Progenitor cell of endocrine pancreas (in vitro differentiated cells): ENCODE measurements around the gene EIF2S2. TPM values are rescaled to one million over a fixed set of nuclear protein-coding genes. Genes with fewer than 3 reads are reported as not detected.
A peak's percentile ranks its signal among the peaks of the same experiment; 100 is the strongest.

Source experiments
- DNase-seq: peaks from one replicate; pipeline ENCODE4 v3.0.0; 2021; ENCODE audit warnings: low spot score; ENCODE audit not compliant: unreplicated experiment
- H3K27ac Mint-ChIP-seq: 2 replicates; pipeline ENCODE4 v1.8.0; 2021; ENCODE audit warnings: mild to moderate bottlenecking, moderate library complexity, mixed read lengths
- H3K27me3 Mint-ChIP-seq: 2 replicates; pipeline ENCODE4 v1.8.0; 2021; ENCODE audit warnings: mixed read lengths
- H3K36me3 Mint-ChIP-seq: 2 replicates; pipeline ENCODE4 v1.8.0; 2022; ENCODE audit warnings: mixed read lengths; ENCODE audit not compliant: insufficient read depth
- H3K4me1 Mint-ChIP-seq: 2 replicates; pipeline ENCODE4 v1.8.0; 2021; ENCODE audit warnings: low read depth, mixed read lengths
- H3K4me3 Mint-ChIP-seq: 2 replicates; pipeline ENCODE4 v1.8.0; 2021; ENCODE audit warnings: low read depth, mild to moderate bottlenecking, moderate library complexity, mixed read lengths
- H3K9me3 Mint-ChIP-seq: 2 replicates; pipeline ENCODE4 v1.8.0; 2021; ENCODE audit warnings: low read depth, mixed read lengths
- CTCF ChIP-seq: fragments of 200-600 bp; sonication (generic); IDR thresholded peaks from one replicate; pipeline ENCODE4 v1.5.0; 2021; ENCODE audit warnings: antibody characterized with exemption, mild to moderate bottlenecking; ENCODE audit not compliant: unreplicated experiment
- microRNA-seq: library from miRNA; unstranded; fragments of <30 nt; microRNA quantifications from one replicate; pipeline ENCODE4 v1.1.0, GENCODE V29; 2020; ENCODE audit warnings: borderline number of aligned reads; ENCODE audit not compliant: unreplicated experiment
- total RNA-seq: library from RNA; stranded (reverse); gene quantifications from 2 replicates; pipeline ENCODE4 v1.2.1, GENCODE V29; 2021

Gene EIF2S2
- total RNA-seq, 1 donor from 2014 or later = 84.0 TPM

- Mint-ChIP-seq H3K4me1 (peaks cover 34% of the 10 kb centered on the region), H3K27me3 (no peaks in the 10 kb centered on the region), H3K36me3 (peaks cover 8% of the 10 kb centered on the region), H3K9me3 (no peaks in the 10 kb centered on the region), H3K27ac (no peak overlapping the region), H3K4me3 (no peak overlapping the region)
- DNase-seq = no peak
- no peak for TF ChIP-seq CTCF
Observed at GRCh38 chr20:34042262-34042661, 69.8 kb downstream of the EIF2S2 start.

GRCh38 chr20:34041226-34041625 is 70.8 kb downstream of the EIF2S2 start:
- H3K36me3 Mint-ChIP-seq = peaks cover 7% of the 10 kb centered on the region
- H3K27me3 Mint-ChIP-seq = no peaks in the 10 kb centered on the region
- no peak overlapping the region for H3K4me3 Mint-ChIP-seq
- no peak overlapping the region for H3K27ac Mint-ChIP-seq
- TF ChIP-seq CTCF = no peak
- H3K9me3 Mint-ChIP-seq = no peaks in the 10 kb centered on the region
- DNase-seq = no peak
- peaks cover 38% of the 10 kb centered on the region for H3K4me1 Mint-ChIP-seq

- H3K9me3 Mint-ChIP-seq = no peaks in the 10 kb centered on the region
- H3K27me3 Mint-ChIP-seq = no peaks in the 10 kb centered on the region
- H3K36me3 Mint-ChIP-seq = peaks cover 7% of the 10 kb centered on the region
- no peak for TF ChIP-seq CTCF
- no peak for DNase-seq
- H3K27ac Mint-ChIP-seq = peak overlapping the region; percentile 0
- H3K4me3 Mint-ChIP-seq = no peak overlapping the region
- H3K4me1 Mint-ChIP-seq = peaks cover 34% of the 10 kb centered on the region
Observed at GRCh38 chr20:34040300-34040995, 71.6 kb downstream of the EIF2S2 start.

Small RNAs within 50 kb of the gene (microRNA-seq; reads per million reads assigned to microRNA genes)
- gene MIR4755 = not detected

Other genes with a start within 250 kb of the EIF2S2 start
- gene RALY, start 118.3 kb downstream of the EIF2S2 start, total RNA-seq = 228 and 236 TPM in 2 replicates
- not detected in 2 replicates for gene ASIP, start 129.2 kb upstream of the EIF2S2 start, total RNA-seq
- 328 and 329 TPM in 2 replicates for gene AHCY, start 191.1 kb upstream of the EIF2S2 start, total RNA-seq